Activated naive CD4-positive, alpha-beta T cell treated with anti-CD3 and anti-CD28 coated beads, Interleukin-2, amount 50 U/mL, for 16 hours (primary cell): ENCODE results near the gene TCOF1.
A peak's percentile ranks its signal among the peaks of the same experiment; 100 is the strongest.
"Not testable (repeated sequence)": the region's sequence is repeated elsewhere in the genome, so short reads cannot be mapped to it uniquely, and the experiment has no call there.

ENCODE experiments used
- DNase-seq: peaks from one replicate; pipeline ENCODE4 v3.0.0-alpha.2; 2020

TCOF1 gene

DNA sequence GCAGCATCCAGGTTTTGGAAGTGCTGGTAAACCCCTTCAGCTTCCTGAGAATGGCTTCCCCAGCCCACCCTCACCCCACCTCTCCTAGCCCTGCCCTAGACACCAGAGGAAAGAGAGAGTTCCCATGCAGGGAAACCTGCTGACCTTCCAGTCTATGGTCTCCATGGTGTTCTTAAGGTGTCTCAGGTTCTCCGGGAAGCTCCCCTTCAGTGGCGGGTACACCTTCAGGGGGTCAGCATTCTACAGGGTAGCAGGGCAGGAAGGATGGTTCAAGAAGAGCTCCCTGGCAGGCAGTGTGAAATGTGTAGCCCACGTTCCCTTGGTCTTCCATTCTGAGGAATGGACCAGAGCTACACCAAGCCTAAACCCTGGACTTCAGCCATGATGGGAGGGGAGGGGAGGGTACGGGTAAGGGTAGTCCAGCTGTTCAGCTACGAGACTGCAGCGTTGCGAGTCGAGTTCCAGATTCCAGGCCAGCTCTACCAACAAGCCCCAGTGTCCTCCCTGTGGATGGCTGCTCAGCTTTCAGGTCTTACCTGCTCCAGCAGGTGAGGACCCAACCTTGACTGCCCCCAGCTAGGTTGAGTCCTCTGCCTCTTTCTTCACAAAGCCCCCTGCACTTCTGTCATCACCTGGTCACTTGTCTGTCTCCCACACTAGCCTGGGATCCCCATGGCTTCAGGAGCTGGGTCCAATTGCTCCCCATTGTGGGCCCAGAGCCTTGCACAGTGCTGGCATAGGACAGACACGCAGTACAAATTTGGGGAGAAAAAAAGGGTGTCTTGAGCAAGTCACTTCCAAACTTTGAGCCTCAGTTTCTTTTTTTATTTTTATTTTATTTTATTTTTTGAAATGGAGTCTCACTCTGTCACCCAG is 47.7 kb downstream of the TCOF1 start:
- DNase-seq: no peak

DNA sequence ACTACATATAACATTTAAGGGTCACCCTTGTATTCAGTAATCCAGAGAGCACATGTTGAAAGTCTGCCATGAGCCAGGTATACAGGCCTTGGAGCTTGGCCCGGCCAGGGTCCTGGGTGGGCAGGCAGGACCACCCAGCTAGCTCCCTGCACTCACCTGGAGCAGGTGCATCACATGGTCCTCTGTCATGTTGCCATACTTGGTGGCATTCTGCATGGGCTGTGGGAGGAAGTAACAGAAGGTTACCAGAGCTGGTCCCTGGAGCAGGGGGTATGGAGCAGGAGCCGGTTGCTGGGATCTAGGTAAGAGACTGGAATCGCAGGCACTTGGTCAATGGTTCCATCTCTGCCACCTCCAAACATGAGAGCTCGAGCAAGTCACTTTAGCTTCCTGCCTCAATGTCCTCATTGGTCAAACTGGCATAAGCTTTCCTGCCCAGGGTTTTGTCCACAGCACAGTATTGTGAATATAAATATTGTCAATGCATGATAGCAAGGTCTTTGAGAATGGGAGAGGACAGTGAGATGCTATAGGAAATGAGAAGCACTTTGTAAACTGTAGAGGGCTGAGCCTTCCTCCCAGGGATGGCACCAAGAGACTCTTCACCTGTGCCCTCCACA is 48.7 kb downstream of the TCOF1 start:
- no peak for DNase-seq

DNA sequence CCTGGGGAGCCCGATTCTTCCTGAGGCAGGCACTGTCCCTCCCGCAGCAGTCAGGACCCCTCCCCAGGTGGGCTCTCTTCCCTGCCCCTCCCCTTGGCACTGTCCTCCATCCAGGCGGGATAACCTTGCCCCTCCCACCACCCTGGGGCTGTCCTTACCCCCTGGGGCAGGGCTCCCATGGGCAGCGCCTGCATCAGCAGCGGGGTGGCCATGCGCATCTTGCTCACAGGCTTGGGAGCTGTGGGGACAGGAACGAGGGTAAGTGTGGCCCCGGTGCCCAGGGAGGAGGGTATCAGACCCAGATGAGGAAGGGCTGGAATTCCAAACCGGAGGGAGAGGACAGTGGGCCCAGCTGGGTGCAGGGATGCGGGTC is 49.2 kb downstream of the TCOF1 start:
- DNase-seq: no peak

DNA sequence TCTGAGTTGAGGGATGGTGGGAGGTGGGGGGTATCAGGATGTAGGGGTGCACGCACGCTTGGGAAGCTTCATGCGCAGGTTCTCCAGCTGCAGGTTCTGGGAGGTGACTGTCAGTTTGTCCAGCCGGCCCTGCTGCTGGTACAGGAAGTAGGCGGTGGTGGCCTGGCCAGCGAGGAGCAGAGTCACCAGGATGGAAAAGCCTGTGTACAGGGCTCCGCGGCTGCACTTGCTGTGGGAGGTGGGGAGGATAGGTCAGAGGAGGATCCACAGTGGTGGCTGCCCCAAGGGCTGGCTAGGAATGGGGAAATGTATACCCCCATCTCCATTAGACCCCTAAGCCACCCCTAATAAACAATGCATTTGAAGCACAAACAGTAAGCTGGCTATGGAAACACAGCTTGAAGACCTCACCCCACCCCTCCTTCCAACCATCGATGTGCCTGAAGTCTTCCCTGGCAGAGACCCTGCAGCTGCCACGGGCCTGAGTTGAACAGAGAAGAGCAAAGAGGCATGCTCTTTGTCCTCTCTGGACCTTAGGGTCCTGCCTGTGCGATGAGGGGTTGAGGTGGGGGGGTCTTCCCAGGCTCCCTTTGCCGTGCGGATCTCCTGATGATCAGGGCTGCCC is 49.7 kb downstream of the TCOF1 start:
- DNase-seq: no peak

DNA sequence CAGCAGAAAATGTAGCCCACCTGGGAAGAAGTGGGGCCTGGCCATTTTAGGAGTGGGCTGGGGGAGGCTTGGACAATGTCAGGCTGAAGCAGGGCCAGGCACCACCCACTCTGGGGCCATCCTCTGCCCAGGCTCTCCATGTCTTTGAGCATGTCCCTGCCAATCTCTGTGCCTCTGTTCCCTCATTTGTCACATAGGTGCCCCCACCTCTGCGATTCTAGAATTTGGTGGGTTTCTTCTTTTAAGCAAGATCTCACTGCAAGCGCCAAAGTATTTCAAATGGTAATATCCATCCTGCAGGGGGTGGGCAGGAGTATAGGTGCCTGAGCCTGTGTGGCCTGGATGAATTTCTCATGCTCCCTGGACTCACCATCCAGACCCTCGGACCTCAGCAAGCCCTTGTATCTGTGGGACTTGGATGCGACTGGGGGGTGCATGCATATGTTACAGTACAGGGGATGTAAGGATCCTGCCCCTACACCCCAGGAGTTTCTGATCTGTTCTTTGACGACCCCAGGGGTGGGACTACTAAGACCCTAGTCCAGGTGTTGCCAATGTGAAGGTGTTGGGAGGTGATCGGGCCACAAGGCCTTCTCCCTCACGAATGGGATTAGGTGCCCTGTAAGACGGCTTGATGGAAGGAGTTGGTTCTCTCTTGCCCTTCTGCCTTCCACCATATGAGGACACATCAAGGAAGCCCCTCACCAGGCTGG is 50.9 kb downstream of the TCOF1 start:
- DNase-seq: no peak

DNA sequence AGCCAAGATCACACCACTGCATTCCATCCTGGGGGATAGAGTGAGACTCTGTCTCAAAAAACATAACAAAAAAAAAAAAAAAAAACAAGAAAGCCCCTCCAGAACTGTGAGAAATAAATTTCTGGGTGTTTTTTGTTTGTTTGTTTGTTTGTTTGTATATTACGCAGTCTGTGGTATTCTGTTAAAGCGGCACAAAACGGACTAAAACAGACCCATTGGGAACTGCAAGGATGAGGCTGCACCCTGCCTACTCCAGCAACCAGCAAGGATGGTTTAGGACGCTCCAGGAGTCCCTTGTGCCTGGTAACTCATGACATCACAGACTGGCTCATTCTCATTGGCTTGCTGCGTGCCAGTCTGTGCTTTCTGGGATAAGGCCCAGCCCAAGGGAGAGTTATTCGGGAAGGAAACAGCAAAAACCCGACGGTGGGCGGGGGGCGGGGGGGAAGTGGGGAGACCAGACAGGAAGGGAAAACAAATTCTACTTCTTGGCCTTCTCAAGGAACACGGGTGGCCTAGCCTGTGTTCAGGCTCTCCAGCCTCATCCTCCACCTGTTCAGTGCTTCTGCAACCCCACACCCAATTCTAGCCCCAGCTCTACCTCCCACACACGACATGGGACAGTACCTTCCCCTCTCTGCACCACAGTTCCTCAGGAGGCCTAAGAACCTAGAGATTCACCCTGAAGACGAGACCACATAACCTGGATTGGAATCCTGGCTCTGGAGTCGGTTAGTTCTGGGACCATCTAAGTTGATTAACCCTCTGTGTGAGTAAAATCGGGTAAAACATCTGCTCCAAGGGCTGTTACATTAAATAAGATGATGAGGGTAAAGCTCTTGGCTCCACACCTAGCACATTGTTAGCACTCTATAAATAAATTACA is 52.4 kb downstream of the TCOF1 start:
- peak; percentile 33 for DNase-seq

DNA sequence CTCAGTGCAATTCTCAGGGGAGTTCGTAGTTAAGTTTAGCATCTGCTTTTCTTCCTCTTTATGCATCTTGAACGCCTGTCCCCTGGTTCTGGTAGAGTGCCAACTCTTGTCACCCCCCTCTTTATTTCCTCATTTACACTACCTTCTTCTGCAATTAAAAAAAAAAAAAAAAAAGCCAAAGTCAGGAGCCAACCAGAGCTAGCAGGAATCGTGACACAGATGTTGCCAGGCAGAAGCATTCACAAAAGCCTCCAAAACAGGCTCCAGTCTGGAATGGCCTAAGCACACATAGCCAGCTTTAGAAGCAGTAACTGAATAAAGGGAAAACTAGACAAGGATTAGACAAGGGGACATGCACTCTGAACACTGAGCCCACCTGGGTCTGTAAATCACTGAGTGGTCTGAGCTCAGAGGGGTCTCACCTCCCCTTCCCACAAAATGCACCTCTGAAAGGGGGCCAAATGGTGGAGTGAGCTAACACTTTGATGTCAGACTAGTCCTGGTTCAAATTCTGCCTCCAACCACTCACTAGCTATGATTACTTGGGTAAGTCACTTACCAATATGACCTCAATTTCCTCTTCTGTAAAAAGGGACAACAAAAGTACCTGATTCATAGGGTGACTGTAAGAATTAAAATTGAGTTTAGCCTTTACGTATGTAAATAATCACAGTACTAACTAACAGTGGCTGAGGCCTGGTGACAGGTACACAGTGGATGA is 53.2 kb downstream of the TCOF1 start:
- peak; percentile 45 for DNase-seq

DNA sequence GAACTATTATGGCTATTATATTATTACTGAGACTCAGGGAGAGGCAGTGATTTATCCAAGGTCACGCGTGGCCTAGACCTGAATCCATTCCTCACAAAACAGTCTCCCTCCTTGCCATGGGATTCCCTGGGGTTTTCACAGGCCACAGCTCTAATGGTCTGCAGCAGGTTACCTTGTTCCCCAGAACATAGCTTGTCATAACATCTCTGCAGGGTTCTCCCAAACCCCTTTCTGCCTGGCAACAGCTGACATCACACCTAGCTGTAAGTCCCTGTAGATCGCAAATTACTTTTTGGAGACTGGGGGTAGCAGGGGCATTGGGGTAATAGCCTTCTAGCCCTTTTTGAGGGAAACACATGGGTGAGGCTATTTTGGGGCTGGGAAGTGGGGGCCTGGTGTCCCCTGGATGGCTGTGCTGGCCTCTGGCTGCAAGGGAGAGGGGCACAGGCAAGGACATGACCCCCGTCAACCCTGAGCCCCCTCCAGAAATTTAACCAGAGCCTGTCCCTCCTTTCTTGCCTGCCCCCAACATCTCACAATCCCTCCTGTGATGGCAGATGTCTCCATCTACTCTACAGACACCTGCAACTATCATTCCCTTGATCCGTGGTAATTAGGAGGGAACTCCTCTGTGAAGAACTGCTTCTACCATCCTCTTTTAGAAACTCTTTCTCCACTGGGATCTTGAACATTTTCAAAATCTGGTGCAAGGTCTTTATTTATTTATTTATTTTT is 53.9 kb downstream of the TCOF1 start:
- DNase-seq: peak; percentile 71

DNA sequence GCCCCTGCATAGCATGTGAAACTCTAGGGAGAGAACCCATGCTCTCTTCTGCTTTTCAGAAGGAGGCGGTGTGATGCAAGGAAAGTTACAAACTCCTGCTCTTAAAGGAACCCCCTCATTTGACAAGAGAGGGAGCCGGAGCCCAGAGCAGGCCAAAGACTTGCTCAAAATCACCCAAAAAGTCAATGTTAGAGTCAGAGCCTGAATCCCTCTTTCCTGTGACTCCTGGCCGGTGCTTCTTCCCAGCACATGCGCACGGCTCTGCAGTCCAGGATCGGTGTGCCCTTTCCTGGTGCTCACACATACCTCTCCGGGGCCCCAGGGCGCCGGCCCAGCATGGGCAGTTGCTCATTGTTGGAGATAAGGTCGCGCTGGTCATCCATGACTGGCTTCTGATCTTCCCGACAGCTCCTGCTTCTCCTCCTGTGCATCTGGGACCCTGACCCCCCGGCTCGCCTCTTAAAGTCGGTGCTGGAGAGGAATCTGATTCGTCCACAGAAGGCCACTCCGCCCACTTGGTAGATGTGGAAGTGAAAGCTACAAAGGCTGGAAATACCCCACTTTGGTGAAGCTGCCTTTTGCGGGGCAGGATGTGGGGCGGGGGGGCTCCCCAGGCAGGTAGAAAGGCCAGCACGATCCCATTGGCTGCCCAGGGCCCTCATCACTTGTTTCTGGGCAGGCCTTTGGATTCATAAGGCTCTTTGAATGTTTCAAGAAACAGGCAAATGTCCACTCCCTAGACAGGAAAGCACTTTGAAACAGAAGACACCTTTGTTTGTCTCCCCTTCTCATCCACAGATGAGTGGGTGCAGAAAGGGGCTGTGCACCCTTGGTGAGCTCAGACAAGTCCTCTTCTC is 55.0 kb downstream of the TCOF1 start, which contains the start of gene CD74:
Gene CD74, minus strand, starts transcription at position 592 of the 857 bp plus-strand sequence. Its CDS starts 161 bp downstream, at position 431.
- peak; percentile 91 for DNase-seq

DNA sequence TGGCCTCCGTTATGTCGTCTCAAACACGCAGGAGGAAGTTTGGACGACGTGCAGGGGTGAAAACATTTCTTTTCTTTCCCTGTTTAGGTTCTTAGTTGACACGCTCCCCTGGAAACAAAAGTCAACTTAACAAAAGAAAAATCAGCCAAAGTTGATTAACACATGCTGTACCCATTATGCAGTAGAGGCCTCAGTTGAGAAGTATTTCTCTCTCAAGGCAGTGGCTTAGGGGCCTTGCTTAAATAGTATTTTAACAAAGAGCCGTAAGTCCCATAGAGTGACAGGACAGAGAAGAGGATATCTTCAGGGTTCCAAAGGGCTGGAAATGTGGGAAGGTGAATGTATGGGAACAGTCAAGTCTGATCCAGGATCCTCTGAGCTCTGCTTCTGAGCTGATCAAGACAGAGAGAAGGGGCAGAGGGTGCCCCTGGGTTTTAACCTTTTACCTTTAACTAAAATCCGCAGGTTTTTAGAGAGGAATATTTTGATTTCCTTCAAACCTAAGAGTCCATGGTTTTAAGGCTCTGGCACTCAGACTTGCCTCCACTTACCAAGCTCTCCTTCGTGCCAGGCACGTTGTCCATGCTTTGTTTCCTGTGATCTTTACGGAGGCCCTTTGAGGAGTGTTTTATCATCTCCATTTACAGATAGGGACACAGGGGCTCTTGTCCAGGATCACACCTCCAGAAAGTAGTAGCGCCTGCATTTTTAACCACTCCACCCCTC is 55.8 kb downstream of the TCOF1 start:
- DNase-seq: no peak

DNA sequence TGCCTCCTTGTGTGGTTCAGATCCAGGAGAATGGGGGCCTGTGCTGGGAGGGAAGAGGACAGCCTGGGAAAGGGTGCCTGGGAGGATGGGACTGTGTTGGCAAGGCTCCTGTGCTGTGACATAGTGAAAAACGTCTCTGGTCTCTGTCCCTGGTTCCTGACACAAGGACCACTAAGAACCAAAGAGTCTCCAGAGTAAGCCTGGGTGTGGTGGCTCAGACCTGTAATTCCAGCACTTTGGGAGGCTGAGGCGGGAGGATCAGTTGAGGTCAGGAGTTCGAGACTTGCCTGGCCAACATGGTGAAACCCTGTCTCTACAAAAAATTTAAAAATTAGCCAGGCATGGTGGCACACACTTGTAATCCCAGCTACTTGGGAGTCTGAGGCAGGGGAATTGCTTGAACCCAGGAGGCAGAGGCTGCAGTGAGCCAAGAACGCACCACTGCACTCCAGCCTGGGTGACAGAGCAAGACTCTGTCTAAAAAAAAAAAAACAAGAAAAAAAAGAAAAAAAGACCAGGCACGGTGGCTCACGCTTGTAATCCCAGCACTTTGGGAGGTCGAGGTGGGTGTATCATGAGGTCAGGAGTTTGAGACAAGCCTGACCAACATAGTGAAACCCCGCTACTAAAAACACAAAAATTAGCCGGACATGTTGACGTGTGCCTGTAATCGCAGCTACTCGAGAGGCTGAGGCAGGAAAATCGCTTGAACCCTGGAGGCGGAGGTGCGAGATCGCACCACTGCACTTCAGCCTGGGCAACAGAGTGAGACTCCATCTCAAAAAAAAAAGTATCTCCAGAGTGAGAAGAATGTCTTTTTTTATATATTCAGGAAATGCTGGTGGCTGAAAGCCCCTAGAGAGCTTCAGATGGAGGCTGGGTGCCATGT is 56.6 kb downstream of the TCOF1 start:
- DNase-seq: not testable (repeated sequence)

DNA sequence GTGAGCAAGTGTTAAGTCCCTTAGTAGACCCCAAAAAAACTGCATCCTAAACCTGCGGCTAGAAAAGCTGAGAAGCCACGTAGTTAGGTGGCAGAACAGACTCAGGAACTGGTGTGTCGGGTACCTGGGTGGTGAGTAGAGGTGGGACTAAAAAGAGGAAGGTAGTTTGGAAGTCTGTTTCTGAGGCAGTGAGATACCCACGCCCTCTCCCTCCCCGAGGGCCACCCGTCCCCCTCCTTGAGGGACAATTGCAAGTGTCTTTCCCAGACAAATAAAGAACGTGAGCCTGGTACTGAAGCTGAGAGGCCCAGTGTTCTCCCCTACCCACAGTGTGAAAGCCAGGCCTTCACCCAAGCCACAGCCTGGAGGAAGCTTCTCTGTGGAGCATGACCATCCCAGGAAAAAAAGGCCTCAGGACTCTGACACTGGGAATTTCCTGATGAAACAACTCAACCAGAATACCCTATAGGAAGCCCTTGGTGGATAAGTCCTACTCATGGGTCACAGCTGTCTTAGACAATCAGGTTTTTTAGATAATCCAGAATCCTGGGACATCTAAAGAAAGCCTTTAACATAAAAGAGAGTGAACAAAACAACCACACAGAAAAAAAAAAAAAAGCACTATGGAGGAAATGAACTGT is 62.3 kb downstream of the TCOF1 start:
- DNase-seq: no peak

DNA sequence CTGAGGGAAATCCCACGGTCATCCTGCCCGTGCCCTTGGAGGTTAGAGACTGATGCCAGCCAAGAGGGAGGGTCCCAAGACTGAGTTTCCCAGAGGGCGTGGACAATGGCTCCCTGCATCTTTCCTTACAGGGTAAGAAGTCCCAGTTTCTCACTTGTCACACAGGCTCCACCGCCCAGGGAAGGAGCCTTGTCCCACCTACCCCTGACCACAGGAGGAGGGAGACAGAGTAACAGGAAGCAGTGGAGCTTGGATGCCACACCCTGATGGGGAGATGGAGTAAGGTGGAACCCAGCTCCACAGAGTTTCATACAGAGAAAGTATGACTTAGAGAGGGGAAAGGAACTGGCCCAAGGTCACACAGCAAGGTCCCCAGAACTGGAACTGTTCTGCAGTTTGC is 64.6 kb downstream of the TCOF1 start:
- DNase-seq: no peak

DNA sequence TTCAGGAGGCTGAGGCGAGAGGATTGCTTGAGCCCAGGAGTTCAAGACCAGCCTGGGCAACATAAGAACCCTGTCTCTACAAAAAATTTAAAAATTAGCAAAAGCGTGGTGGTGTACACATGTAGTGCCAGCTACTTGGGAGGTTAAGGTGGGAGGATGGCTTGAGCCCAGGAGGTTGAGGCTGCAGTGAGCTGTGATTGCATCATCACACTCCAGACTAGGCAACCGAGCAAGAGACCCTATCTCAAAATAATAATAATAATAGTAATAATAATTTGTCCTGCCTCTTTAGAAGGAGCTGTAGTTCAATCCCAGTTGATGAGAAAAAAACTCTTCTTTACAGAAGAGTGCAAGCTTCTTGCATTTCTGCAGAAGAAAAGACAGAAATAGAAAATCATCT is 65.3 kb downstream of the TCOF1 start:
- no peak for DNase-seq

DNA sequence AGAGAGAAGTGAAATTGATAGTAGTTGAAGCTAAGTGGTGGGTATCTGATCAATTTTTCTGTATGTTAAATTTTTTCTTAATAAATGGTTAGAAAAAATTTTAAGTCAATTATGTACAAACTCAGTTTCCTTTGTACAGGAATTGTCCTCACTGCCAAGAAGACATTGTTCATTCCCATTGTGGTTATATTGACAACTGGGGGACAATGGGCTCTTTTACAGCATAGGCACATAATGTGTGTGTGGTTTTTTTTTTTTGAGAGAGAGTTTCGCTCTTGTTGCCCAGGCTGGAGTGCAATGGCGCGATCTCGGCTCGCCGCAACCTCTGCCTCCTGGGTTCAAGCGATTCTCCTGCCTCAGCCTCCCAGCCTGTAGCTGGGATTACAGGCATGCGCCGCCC is 68.7 kb downstream of the TCOF1 start:
- DNase-seq: not testable (repeated sequence)

DNA sequence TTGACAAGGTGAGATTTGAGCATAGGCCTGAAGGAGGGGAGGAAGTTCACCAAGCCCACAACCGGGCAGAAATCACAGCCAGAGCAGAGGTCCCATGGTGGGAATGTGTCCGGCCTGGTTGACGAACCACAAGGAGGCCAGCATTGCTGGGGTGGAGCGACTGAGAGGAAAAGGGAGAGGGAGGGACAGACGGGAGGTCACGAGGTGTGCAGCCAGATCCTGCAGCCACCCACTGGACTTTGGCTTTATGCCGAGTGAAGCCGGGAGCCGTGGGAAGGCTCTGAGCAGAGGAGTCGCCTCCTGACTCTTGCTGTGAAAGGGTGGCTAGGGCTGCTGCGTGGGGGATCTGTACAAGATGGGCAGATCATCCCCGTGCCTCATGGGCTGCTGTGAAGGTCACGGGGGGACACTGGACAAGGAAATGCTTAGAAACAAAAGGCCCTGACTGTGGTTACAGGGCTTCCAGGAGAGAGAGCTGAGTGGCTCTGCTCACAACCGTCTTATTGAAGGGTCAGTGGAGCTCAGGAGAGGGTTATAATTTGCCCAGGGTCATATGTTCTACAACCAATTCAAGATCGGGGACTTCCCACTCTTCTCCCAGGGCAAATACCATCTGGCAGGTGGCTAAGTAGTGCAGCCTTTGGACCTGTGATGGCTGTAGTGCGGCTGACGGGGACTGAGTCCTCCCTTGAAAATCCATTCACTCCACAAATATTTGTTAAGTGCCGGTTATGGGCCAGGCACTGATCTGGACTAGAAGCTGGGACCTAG is 70.8 kb downstream of the TCOF1 start:
- DNase-seq: no peak

DNA sequence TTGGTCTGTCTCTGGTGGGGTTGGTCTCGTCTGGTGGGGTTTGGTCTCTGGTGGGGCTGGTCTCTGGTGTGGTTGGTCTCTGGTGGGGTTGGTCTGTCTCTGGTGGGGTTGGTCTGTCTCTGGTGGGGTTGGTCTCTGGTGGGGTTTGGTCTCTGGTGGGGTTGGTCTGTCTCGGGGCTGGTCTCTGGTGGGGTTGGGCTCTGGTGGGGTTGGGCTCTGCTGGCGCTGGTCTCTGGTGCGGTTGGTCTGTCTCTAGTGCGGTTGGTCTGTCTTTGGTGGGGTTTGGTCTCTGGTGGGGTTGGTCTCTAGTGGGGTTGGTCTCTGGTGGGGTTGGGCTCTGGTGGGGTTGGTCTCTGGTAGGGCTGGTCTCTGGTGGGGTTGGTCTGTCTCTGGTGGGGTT is 71.5 kb downstream of the TCOF1 start:
- DNase-seq: no peak
